ENCODE results near the gene SPATA16. TPM values are rescaled to one million over a fixed set of nuclear protein-coding genes. Genes with fewer than 3 reads are reported as not detected.

SPATA16 gene
- total RNA-seq, 4 donors from 2014 or later: not detected

DNA sequence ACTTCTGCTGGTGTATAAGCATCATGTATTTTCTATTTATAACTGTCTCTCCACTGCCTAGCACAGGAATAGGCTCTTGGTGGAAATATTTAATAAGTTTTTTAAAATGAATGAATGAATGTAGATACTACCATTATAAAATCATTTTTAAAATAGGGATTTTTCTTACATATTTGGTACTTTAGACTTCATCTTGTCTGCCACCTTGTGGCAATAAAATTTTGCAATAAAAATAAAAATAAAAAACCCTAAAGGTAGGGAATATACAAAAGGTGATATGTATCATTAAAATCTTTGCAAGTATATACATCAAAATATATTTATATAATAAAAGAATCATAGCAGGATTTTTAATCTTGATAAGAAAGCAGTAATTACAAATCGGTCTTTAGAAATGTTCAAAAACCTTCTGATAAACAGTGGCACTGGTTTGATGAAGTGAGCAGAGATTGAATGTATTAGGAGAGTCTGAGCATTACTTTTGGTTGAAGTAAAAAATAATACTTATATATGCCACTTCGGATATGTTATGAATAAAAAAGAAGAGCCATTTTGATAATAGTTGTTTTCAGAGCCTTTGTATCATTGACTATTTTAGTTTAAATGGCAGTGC, 95.2 kb downstream of the SPATA16 start:
- H3K27ac ChIP-seq: no peak overlapping the region

DNA sequence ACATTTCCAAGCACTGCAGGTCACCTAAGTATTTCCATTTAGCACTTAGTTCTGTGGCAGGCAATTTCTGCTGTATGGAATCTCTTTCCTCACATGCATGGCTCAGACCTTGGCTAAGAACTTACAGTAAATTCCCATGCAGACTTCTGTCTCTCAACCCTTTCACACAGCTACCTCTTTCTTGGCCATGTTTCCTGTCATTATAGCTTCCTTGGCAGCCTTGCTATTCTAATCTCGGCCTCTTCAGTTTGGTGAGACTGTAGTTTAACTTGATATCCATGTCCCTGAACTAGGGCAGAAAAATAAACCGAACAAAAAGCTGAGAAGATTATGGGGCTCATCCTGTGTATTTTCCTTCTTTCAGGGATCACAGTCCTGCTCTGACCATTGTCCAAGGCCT, 96.0 kb downstream of the SPATA16 start:
- DNase-seq: no peak
- Histone ChIP-seq H3K27ac (no peak overlapping the region), H3K4me3 (no peak overlapping the region), H3K9me3 (no peaks in the 10 kb centered on the region), H3K27me3 (no peaks in the 10 kb centered on the region), H3K36me3 (no peaks in the 10 kb centered on the region), H3K4me1 (no peaks in the 10 kb centered on the region)
- WGBS, 2 donors: 60 to 73% methylated on average over 2 of the region's 2 CpGs
- TF ChIP-seq, protein P1, sequence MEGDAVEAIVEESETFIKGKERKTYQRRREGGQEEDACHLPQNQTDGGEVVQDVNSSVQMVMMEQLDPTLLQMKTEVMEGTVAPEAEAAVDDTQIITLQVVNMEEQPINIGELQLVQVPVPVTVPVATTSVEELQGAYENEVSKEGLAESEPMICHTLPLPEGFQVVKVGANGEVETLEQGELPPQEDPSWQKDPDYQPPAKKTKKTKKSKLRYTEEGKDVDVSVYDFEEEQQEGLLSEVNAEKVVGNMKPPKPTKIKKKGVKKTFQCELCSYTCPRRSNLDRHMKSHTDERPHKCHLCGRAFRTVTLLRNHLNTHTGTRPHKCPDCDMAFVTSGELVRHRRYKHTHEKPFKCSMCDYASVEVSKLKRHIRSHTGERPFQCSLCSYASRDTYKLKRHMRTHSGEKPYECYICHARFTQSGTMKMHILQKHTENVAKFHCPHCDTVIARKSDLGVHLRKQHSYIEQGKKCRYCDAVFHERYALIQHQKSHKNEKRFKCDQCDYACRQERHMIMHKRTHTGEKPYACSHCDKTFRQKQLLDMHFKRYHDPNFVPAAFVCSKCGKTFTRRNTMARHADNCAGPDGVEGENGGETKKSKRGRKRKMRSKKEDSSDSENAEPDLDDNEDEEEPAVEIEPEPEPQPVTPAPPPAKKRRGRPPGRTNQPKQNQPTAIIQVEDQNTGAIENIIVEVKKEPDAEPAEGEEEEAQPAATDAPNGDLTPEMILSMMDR (IDR thresholded peaks at IDR 0.05): no peak
- no peak for TF ChIP-seq POLR2A (IDR thresholded peaks at IDR 0.05)
- intact Hi-C loops (cut with DNase I): no loop called here

More for the DNA sequence above, 95.2 kb downstream of the SPATA16 start:
- no peaks in the 10 kb centered on the region for H3K36me3 ChIP-seq
- TF ChIP-seq POLR2A (IDR thresholded peaks at IDR 0.05): no peak
- TF ChIP-seq, protein P1 (IDR thresholded peaks at IDR 0.05): peak in 3 of 6 experiments; percentile 21 to 24 (median 21)
- H3K9me3 ChIP-seq: no peaks in the 10 kb centered on the region
- no peaks in the 10 kb centered on the region for H3K27me3 ChIP-seq
- no peak overlapping the region for H3K4me3 ChIP-seq
- DNase-seq: no peak
- 50 to 53% methylated on average over 2 of the region's 2 CpGs for WGBS, 2 donors
- H3K4me1 ChIP-seq: no peaks in the 10 kb centered on the region
- intact Hi-C loops (cut with DNase I): no loop called here

DNA sequence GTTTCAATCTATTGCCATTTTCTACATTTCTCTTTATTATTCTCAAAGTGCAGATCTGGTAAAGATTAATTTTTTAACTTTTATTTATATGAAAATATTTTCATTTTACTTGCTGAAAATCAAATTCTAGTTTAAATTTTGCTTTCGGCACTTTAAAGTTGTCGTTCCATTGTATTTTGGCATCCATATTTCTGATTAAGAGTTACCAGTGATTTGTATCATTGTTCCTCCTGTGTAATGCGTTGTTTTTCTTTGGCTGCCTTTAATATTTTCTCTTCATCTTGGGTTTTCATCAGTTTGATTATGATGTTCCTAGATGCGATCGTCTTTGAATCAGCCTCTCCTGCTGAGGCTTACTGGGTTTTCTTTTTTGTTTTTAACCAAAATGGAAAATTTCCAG, 97.3 kb downstream of the SPATA16 start:
- TF ChIP-seq, protein P1 (IDR thresholded peaks at IDR 0.05): no peak
- no peak for TF ChIP-seq POLR2A (IDR thresholded peaks at IDR 0.05)
- no peak overlapping the region for H3K4me3 ChIP-seq
- no peaks in the 10 kb centered on the region for H3K9me3 ChIP-seq
- H3K36me3 ChIP-seq: no peaks in the 10 kb centered on the region
- 85 to 92% methylated on average over 5 of the region's 5 CpGs for WGBS, 2 donors
- DNase-seq: no peak
- intact Hi-C loops (cut with DNase I): no loop called here
- H3K27ac ChIP-seq: no peak overlapping the region
- H3K4me1 ChIP-seq: no peaks in the 10 kb centered on the region
- no peaks in the 10 kb centered on the region for H3K27me3 ChIP-seq

DNA sequence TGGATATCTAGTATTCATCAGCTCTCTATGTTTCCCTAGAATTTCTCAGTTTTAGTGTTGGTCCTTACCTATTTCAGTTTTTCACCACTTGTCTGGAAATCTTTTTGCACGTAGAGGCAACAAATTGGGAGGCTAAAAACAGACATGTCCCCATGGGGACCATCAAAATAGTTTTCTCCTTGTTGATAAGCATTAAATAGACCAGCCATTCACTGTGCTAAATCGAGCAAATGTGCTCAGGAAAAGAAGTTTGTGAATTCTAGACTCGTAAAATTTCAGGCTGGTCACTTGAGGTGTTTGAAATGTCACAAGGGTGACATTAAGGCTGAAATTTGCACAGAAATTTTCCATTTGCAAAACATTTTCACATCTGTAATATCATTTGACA, 102.6 kb downstream of the SPATA16 start:
- intact Hi-C loops (cut with DNase I): no loop called here
- no peaks in the 10 kb centered on the region for H3K4me1 ChIP-seq
- H3K9me3 ChIP-seq: no peaks in the 10 kb centered on the region
- no peak for DNase-seq
- H3K27ac ChIP-seq: no peak overlapping the region
- 56 to 61% methylated on average over 3 of the region's 3 CpGs for WGBS, 2 donors
- H3K36me3 ChIP-seq: no peaks in the 10 kb centered on the region
- H3K27me3 ChIP-seq: no peaks in the 10 kb centered on the region
- no peak for TF ChIP-seq POLR2A (IDR thresholded peaks at IDR 0.05)
- TF ChIP-seq, protein P1 (IDR thresholded peaks at IDR 0.05): no peak
- no peak overlapping the region for H3K4me3 ChIP-seq

DNA sequence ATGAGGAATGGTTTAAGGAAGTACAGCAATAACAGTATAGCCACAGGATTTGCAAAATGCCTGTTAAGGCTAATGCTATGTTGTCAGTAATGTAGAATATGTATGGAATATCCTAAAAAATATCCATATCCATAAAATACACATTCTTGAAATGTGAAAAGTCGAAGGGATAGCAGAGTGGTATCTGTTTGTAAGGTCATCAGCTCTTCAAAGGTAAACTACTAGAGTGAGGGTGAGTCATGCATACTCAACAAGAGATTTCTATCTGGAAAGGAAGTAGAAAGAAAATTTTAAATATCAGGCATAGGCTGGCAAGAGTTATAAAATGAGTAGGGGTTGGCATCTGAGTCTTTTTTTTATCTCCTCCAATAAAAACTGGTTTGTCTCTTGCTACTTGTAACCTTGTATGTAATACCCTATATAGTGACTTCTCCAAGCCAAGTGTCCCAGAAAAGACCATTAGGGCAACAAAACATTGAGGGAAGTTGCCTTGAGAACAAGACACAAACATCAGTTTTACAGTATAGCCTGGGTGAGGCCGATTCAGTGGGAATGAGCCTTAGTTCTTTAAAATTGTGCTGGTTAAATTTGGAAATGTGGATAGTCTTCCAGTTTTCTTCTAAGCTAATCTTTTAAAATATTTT, 103.1 kb downstream of the SPATA16 start:
- 53 to 62% methylated on average over 2 of the region's 2 CpGs for WGBS, 2 donors
- no peak for DNase-seq
- Histone ChIP-seq H3K36me3 (no peaks in the 10 kb centered on the region), H3K27ac (no peak overlapping the region), H3K27me3 (no peaks in the 10 kb centered on the region), H3K9me3 (no peaks in the 10 kb centered on the region), H3K4me3 (no peak overlapping the region), H3K4me1 (no peaks in the 10 kb centered on the region)
- intact Hi-C loops (cut with DNase I): no loop called here
- no peak for TF ChIP-seq POLR2A (IDR thresholded peaks at IDR 0.05)
- TF ChIP-seq, protein P1 (IDR thresholded peaks at IDR 0.05): no peak
